Hematopoietic multipotent progenitor cell treated with erythropoietin and hydrocortisone succinate and interleukin-3 and kit ligand, for 17 days (in vitro differentiated cells): ENCODE results near the gene HTR6.
"Not testable (repeated sequence)": the region's sequence is repeated elsewhere in the genome, so short reads cannot be mapped to it uniquely, and the experiment has no call there.

Experiments
- DNase-seq: peaks from one replicate; pipeline ENCODE4 v3.0.0-alpha.2; 2015; ENCODE audit warnings: low spot score

HTR6 gene

GRCh38 chr1:19639228-19639627, 25.4 kb upstream of the HTR6 start:
- DNase-seq, result not testable (repeated sequence)

DNA sequence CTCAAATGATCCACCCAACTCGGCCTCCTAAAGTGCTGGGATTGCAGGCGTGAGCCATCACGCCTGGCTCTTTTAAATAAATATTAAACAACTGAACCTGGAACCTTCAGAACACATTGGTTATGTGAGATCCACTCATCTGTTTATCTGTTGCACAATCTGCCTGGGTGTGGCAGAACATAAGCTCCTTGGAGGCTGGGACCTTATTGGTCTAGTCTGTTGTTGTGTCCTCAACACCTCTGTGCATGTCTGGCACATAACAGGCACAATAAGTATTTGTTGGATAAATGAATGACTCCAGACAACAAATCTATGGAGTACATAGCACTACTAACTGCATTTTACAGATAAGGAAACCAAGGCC, 24.7 kb upstream of the HTR6 start:
- no peak for DNase-seq

DNA sequence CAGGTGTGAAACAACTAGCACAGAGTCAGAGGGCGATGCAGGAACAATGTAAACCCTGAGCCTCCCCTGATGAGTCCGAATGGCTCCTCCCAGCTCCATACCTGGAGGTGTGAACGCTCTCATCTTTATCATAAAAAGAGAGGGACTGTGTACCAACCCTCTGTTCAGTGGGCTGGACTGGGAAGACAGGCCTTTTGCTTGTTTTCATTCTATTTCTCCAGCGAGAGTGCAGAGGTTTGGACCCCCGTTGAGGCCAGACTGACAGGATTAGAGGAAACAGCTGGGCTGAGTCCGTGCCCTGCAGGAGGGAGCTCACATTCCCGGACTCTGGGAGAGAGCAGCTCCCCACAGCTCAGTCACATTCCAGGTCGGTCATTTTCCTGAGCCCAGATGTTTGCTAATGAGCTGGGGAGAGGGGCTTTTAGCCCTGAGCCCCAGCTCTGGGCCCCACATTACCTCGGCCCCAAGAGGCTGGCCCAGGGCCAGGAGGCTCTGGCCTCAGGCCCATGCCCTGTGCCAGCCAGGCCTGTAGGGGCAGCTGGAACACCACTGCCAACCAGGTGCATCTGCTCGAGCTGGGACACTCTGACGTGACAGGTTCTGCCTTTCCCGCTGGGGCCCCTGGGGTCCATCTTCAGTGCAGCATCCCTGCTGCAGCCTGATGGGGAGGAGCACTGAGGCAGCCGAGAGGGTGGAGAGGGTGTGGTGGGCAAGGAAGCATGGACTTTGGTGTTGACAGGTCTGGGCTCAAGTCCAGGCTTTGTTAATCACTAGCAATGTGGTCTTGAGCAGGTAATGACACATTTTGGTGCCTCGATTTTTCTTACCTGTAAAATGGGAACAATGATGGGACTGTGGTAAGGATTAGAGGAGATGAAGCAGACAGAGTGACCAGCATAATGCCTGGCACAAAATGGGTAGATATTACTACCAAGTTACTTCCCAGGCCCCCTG, 24.0 kb upstream of the HTR6 start:
- no peak for DNase-seq

- DNase-seq, result no peak
Observed at GRCh38 chr1:19643121-19643520, 21.6 kb upstream of the HTR6 start.

- no peak for DNase-seq
Observed at GRCh38 chr1:19643602-19644394, 20.9 kb upstream of the HTR6 start, which contains the start of gene NBL1. Gene NBL1, plus strand, starts transcription at chr1:19644311. Its CDS starts 10,720 bp downstream, at chr1:19655031.

DNA sequence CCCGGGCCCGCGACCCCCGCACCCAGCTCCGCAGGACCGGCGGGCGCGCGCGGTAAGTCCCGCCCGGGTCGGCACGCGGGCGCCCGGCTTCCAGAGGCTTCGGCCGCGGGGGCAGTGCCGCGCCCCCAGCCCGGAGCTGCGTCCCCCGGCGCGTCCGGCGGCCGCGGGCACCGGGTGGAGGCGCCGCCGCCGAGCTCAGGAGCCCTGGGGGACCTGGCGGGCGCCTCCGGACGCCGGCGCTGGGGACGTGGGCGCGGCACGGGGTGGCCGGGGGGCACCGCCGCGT, 20.3 kb upstream of the HTR6 start:
- DNase-seq, result no peak

- DNase-seq, result no peak
Observed at GRCh38 chr1:19644681-19645410, 19.8 kb upstream of the HTR6 start.

DNA sequence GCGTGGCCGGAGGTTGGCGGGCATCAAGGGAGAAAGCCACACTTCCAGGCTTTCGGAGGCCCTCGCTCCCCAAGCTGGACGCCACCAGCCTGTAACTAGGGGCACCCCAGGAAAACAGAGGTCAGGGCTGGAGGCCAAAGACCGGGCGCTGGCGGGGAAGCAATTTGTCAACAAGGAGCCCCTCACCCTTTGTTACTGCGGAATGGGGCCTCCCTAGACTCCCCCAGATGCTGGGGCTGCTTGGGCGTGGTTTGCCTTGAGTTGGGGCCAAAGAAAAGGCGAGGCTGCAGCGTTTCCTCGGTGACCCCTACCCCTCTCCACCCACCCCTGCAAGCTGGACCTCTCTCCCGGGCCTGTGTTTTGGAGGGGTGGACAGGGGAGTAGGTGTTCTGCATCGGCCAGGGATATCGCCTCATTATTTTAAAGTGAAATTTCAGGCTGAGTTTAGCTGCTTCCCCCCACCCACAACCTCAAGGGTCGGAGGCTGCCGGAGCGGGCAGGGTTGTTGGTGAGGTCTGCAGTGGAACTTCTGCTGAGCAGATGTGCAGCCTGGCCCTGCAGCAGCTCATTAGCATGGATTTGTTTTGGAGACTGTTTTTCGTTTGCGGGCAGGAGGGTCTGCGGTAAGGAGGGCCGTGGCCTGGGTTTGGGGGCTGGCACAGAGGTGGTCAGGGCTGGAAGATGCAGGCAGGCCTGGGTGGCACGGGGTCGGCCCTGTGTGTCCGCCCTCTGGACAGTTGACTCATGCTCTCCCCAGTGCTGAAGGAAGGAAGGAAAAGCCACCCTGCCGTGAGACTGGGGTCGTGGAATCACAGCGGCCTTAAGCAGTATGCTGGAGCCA, 19.0 kb upstream of the HTR6 start:
- DNase-seq, result no peak

- no peak for DNase-seq
Observed at GRCh38 chr1:19646377-19647319, 18.0 kb upstream of the HTR6 start.

GRCh38 chr1:19647643-19648042, 17.0 kb upstream of the HTR6 start:
- DNase-seq, result no peak

DNA sequence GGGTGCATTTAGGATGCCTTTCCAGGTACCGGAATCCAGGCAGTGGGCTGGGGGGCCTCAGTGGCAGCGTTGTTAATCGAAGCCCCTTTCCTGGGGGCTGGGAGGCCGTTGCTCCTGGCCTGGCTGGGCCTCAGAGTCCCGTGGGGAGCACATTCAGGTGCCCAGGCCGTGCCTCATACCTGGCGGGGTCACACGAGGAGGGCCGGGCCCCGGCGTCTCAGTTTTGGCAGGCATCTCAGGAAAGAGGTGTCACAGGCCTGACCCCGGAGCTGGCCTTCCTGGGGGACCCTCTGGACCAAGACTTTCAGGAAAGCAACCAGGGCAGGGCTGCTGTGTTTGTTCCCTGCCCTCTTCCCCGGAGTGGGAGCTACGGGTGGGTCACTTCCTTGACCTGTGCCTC, 16.4 kb upstream of the HTR6 start:
- DNase-seq, result no peak

- DNase-seq, result no peak
Observed at GRCh38 chr1:19648689-19649088, 16.0 kb upstream of the HTR6 start.

GRCh38 chr1:19650416-19651140, 14.1 kb upstream of the HTR6 start:
- DNase-seq, result no peak

DNA sequence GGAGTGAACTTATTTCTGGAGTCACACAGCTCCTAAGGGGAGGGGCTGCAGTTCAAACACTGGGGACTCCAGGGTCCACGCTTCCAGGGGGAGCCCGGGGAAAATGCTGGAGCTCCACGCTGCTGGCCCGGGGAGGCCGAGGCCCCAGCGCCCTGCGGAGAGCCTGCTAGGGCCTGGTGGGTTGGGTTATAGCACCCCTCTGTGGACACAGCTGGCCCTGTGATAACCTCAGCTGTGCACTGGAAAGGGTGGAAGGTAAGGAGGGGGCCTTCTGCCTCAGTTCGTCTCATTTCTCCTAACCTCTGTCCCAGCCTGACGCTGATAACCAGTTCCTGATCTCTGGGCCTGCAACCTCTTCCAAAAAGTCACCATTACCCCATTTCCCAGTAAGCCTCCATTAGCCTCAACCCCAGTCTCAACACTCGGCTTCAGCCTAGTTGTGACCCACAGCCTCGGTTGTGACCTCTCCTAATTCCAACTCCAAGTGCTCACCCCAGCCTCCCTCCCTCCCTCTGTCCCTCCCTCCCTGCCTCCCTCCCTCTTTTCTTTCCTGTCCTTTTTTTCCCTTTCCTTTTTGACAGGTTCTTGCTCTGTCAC, 13.4 kb upstream of the HTR6 start:
- DNase-seq, result no peak

GRCh38 chr1:19654386-19654785, 10.3 kb upstream of the HTR6 start:
- DNase-seq, result no peak

GRCh38 chr1:19654886-19655717, 9.6 kb upstream of the HTR6 start:
- no peak for DNase-seq

GRCh38 chr1:19655718-19656080, 9.0 kb upstream of the HTR6 start:
- DNase-seq, result no peak

DNA sequence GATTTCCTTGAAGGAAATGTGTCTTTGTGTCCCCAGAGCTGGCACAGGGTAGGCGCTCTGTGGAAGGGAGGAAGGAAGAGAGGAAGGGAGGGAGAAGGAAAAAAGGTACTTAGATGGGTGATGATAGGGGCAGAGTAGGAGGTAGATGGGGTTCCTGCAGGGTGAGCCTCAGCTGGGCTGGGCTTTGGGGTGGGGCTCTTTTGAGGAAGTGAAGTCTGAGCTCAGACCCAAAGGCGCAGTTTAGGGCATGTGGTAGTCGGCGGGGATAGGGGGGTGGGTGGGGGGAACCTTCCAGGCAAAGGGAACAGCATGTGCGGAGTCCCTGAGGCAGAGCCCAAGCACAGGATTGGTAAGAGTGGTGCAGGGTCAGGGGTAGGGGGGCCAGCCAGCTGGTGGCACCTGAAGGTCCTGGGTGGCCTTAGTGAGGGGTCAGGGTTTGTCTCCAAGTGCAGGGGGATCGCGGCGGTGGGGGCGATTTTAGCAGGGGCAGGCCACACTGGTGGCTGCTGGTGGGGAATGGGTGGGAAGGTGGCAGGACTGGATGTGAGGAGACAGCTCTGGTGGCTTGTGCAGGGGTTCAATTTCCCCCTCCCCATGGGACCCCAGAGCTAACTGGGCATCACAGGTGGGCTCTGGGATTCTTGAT, 8.4 kb upstream of the HTR6 start:
- DNase-seq, result no peak
